Upper lobe of left lung (tissue), 6 donors: ENCODE data around the gene ATP1B3. TPM values are rescaled to one million over a fixed set of nuclear protein-coding genes. Genes with fewer than 3 reads are reported as not detected.
"Not testable (repeated sequence)": the region's sequence is repeated elsewhere in the genome, so short reads cannot be mapped to it uniquely, and the experiment has no call there.

Experiments
- ATAC-seq, 2 donors: fragments of 200-7000 bp; cut with Tn5 transposase; one replicate each; pipeline ENCODE4 v1.9.1; 2022; ENCODE audit warnings: mild to moderate bottlenecking in 2 of 2, moderate library complexity in 2 of 2; ENCODE audit not compliant: low FRiP score in 2 of 2
- DNase-seq, 2 donors: peaks; one replicate each; pipeline ENCODE4 v3.0.0-alpha.2; 2019 to 2020
- H3K27ac ChIP-seq, 4 donors: fragments of 200-600 bp; sonication (generic); one replicate each; pipeline ENCODE4 v1.5.1; 2016 to 2019
- H3K27me3 ChIP-seq, 4 donors: fragments of 200-600 bp; sonication (generic); one replicate each; pipeline ENCODE4 v1.5.1; 2017 to 2019
- H3K36me3 ChIP-seq, 4 donors: fragments of 200-600 bp; sonication (generic); one replicate each; pipeline ENCODE4 v1.5.1; 2016 to 2019
- H3K4me1 ChIP-seq, 4 donors: fragments of 200-600 bp; sonication (generic); one replicate each; pipeline ENCODE4 v1.5.1; 2018 to 2019
- H3K4me3 ChIP-seq, 4 donors: fragments of 200-600 bp; sonication (generic); one replicate each; pipeline ENCODE4 v1.5.1; 2017 to 2019; ENCODE audit warnings: mild to moderate bottlenecking in 2 of 4, moderate library complexity in 1 of 4
- H3K9me3 ChIP-seq, 4 donors: fragments of 200-600 bp; sonication (generic); one replicate each; pipeline ENCODE4 v1.5.1; 2018 to 2019
- EP300 ChIP-seq, 4 donors: sonication (generic); formaldehyde crosslinking; IDR thresholded peaks; one replicate each; pipeline ENCODE4 v1.5.1; 2017; ENCODE audit warnings: antibody characterized with exemption in 4 of 4, control low read depth in 2 of 4
- POLR2A ChIP-seq, 4 donors: fragments of 450-650 bp; IDR thresholded peaks; one replicate each; pipeline ENCODE4 v1.5.1; 2016 to 2017; ENCODE audit warnings: antibody characterized with exemption in 4 of 4, mild to moderate bottlenecking in 2 of 4
- POLR2AphosphoS5 ChIP-seq, 2 donors: sonication (generic); formaldehyde crosslinking; IDR thresholded peaks; one replicate each; pipeline ENCODE4 v1.5.1; 2017; ENCODE audit warnings: antibody characterized with exemption in 2 of 2
- WGBS, 2 donors: methylation state at CpG; one replicate each; pipeline ENCODE4 v1.1.5; 2017 to 2018; 5-methylcytosine and 5-hydroxymethylcytosine counted together
- total RNA-seq, 6 donors: library from RNA; depleted of rRNA in 4 of 6; stranded (reverse); fragments of >200 nt in 4 of 6; gene quantifications; one replicate each; pipeline versions ENCODE4 v1.1.0 to v1.2.1, GENCODE V29; 2016 to 2021
- TF ChIP-seq, protein P1 (sequence below), 6 experiments: fragments of 450-650 bp in 4 of 6; fragments of 200-600 bp in 2 of 6; sonication (generic) in 2 of 6; IDR thresholded peaks; one replicate each; pipeline ENCODE4 v1.5.1; 2016 to 2019; ENCODE audit warnings: antibody characterized with exemption in 6 of 6
- donor health status: DM: no; HTN: no; CAD: no; lungs with moderate emphysema.
- donor health status: DM: no; HTN: yes; CAD: no; lungs with severe emphysema.

The ATP1B3 gene
- total RNA-seq, 6 donors from 2014 or later = 68.8 to 309 (median 92.2) TPM

DNA sequence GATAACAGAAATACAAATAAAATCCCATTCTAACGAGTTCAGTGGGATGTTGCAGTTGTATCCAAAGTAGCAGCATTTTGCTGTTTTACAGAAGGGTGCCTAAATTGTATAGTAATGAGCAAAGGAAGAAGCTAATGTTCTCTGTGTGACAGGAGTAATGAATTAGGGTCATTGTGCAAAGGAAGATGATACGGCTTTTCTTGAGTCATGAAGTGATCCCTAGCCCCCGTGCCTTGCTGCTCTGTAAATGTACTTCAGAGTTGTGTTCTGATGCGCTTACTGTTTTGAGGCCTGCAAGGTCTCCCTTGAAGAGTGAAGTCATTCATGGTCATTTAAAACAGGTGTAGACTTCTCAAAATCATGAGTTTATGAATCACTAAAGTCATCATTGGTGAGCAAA is 37.9 kb downstream of the ATP1B3 start:
- H3K27me3 ChIP-seq = no peaks in the 10 kb centered on the region
- no peak overlapping the region for H3K4me3 ChIP-seq
- H3K27ac ChIP-seq = no peak overlapping the region
- DNase-seq (no peak), ATAC-seq (no peak)
- TF ChIP-seq POLR2AphosphoS5 (IDR thresholded peaks at IDR 0.05) (no peak), EP300 (IDR thresholded peaks at IDR 0.05) (no peak), POLR2A (IDR thresholded peaks at IDR 0.05) (no peak)
- TF ChIP-seq, protein P1, sequence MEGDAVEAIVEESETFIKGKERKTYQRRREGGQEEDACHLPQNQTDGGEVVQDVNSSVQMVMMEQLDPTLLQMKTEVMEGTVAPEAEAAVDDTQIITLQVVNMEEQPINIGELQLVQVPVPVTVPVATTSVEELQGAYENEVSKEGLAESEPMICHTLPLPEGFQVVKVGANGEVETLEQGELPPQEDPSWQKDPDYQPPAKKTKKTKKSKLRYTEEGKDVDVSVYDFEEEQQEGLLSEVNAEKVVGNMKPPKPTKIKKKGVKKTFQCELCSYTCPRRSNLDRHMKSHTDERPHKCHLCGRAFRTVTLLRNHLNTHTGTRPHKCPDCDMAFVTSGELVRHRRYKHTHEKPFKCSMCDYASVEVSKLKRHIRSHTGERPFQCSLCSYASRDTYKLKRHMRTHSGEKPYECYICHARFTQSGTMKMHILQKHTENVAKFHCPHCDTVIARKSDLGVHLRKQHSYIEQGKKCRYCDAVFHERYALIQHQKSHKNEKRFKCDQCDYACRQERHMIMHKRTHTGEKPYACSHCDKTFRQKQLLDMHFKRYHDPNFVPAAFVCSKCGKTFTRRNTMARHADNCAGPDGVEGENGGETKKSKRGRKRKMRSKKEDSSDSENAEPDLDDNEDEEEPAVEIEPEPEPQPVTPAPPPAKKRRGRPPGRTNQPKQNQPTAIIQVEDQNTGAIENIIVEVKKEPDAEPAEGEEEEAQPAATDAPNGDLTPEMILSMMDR (IDR thresholded peaks at IDR 0.05) = no peak
- H3K4me1 ChIP-seq = no peaks in the 10 kb centered on the region
- H3K9me3 ChIP-seq = no peaks in the 10 kb centered on the region
- WGBS, 2 donors = 79 to 82% methylated on average over 4 of the region's 4 CpGs
- peaks cover 0 to 67% (median 20%) of the 10 kb centered on the region in 4 donors for H3K36me3 ChIP-seq

DNA sequence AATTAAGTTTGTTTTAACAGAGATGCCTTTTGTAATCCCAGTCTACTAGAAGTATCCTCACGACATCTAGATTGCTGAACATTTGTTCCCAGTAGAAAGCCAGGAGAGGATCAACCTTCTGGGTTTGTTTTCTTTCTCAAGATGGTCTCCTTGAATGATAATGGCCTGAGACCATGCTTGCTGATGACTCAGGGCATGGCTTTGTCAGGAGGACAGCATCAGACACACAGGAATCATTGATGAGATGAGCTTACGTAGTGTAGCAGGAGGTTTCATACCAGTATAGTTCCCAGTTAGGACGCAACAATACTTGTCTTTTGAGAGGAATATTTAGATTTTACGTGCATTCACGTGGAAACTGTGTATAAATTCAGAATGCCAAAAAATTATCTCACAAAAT is 38.6 kb downstream of the ATP1B3 start:
- H3K4me3 ChIP-seq = no peak overlapping the region
- no peaks in the 10 kb centered on the region for H3K4me1 ChIP-seq
- ATAC-seq = no peak
- TF ChIP-seq POLR2AphosphoS5 (IDR thresholded peaks at IDR 0.05) (no peak), EP300 (IDR thresholded peaks at IDR 0.05) (no peak), POLR2A (IDR thresholded peaks at IDR 0.05) (no peak)
- TF ChIP-seq, protein P1 (IDR thresholded peaks at IDR 0.05) = no peak
- H3K9me3 ChIP-seq = no peaks in the 10 kb centered on the region
- no peak for DNase-seq
- H3K27me3 ChIP-seq = no peaks in the 10 kb centered on the region
- H3K27ac ChIP-seq = no peak overlapping the region
- WGBS, 2 donors = 94 to 96% methylated on average over 5 of the region's 5 CpGs
- H3K36me3 ChIP-seq = peaks cover 0 to 67% (median 26%) of the 10 kb centered on the region in 4 donors

DNA sequence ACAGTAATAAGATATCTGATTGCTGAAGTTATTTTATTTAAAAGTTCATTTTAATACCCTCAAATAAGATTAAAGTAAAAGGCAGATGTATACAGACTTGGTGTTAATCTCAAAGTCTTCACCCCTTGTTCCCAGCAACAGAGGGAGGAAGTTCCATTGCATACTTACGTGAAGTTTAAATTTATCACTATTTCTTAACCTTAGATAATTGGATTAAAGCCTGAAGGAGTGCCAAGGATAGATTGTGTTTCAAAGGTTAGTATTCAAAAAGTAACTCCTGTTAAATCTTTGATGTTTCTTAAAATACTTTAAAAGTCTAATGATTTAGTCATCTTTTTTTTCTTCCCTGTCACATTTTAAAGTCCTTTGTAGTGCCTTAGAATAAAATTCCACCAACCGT is 39.3 kb downstream of the ATP1B3 start:
- no peaks in the 10 kb centered on the region for H3K27me3 ChIP-seq
- H3K4me1 ChIP-seq = no peaks in the 10 kb centered on the region
- H3K27ac ChIP-seq = no peak overlapping the region
- no peak overlapping the region for H3K4me3 ChIP-seq
- H3K36me3 ChIP-seq = peaks cover 0 to 74% (median 29%) of the 10 kb centered on the region in 4 donors
- ATAC-seq (no peak), DNase-seq (no peak)
- WGBS, 2 donors = 85 to 88% methylated on average over 2 of the region's 2 CpGs
- TF ChIP-seq, protein P1 (IDR thresholded peaks at IDR 0.05) = no peak
- TF ChIP-seq POLR2AphosphoS5 (IDR thresholded peaks at IDR 0.05) (no peak), POLR2A (IDR thresholded peaks at IDR 0.05) (no peak)
- H3K9me3 ChIP-seq = no peaks in the 10 kb centered on the region

DNA sequence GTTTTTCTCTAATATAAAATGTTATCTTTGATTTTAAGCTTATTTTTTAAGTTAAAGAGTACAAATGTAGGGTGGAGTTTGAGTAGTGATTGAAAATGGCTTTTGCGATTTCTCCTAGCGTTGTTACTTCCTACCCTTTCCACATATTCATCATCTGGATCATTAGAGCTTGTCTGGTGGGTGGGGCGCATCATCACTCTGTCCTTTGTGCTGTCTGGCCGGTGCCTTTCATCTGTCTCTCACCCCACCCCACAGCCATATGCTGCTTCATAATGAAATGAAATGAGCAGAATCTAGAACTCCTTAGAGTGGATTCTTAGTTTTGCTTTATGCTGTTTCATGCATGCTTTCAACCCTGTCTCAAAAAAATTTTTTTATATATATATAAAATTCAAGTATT is 44.3 kb downstream of the ATP1B3 start:
- Histone ChIP-seq H3K27me3 (no peaks in the 10 kb centered on the region), H3K4me1 (no peaks in the 10 kb centered on the region), H3K9me3 (no peaks in the 10 kb centered on the region), H3K36me3 (peaks cover 0 to 81% (median 48%) of the 10 kb centered on the region in 4 donors), H3K27ac (no peak overlapping the region), H3K4me3 (no peak overlapping the region)
- WGBS, 2 donors = 75 to 84% methylated on average over 4 of the region's 4 CpGs
- ATAC-seq (no peak), DNase-seq (no peak)
- TF ChIP-seq, protein P1 (IDR thresholded peaks at IDR 0.05) = no peak
- TF ChIP-seq EP300 (IDR thresholded peaks at IDR 0.05) = no peak
- no peak for TF ChIP-seq POLR2A (IDR thresholded peaks at IDR 0.05)
- TF ChIP-seq POLR2AphosphoS5 (IDR thresholded peaks at IDR 0.05) = no peak

DNA sequence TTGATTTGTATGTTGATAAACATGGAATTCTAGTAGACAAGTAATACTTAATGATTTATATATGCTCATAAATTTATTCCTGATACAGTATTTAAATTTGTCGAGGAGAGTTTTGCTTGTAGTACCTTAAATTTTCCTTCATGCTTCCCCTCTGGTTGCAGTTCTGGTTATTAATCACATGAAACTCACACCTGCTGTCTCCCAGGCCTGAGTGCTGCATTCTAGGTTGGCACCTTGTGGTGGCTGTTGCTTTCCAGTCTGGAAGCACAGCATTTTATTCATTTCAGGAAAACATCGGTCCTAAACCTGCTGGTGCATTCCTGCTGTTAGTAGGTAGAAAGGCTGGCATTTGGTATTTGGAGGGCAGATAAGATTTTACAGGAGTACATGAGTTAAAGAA is 44.9 kb downstream of the ATP1B3 start:
- ATAC-seq = no peak
- H3K27ac ChIP-seq = no peak overlapping the region
- 79 to 91% methylated on average over 2 of the region's 2 CpGs for WGBS, 2 donors
- no peak overlapping the region for H3K4me3 ChIP-seq
- no peaks in the 10 kb centered on the region for H3K4me1 ChIP-seq
- H3K9me3 ChIP-seq = no peaks in the 10 kb centered on the region
- no peak for DNase-seq
- H3K27me3 ChIP-seq = no peaks in the 10 kb centered on the region
- peaks cover 0 to 84% (median 49%) of the 10 kb centered on the region in 4 donors for H3K36me3 ChIP-seq
- TF ChIP-seq, protein P1 (IDR thresholded peaks at IDR 0.05) = no peak
- TF ChIP-seq POLR2A (IDR thresholded peaks at IDR 0.05) (no peak), EP300 (IDR thresholded peaks at IDR 0.05) (no peak), POLR2AphosphoS5 (IDR thresholded peaks at IDR 0.05) (no peak)

DNA sequence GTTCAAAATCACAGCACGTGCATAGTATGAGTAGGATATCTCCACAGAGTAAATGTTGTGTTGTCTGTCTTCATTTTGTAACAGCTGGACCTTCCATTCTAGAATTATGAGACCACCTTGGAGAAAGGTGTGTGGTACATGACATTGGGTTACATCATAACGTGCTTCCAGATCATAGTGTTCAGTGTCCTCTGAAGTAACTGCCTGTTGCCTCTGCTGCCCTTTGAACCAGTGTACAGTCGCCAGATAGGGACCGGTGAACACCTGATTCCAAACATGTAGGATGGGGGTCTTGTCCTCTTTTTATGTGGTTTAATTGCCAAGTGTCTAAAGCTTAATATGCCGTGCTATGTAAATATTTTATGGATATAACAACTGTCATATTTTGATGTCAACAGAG is 49.2 kb downstream of the ATP1B3 start:
- H3K4me1 ChIP-seq, H3K9me3 ChIP-seq, ATAC-seq, H3K27ac ChIP-seq, H3K4me3 ChIP-seq, H3K27me3 ChIP-seq, DNase-seq: not testable (repeated sequence)
- WGBS, 2 donors = 96 to 98% methylated on average over 5 of the region's 5 CpGs
- H3K36me3 ChIP-seq = peaks cover 0 to 60% (median 27%) of the 10 kb centered on the region in 4 donors
